Measurements from ENCODE around the gene NCF2.

NCF2 gene

GRCh38 chr1:183568176-183569021, 21.9 kb downstream of the NCF2 start:
- no peak for DNase-seq
- intact Hi-C loops (cut with DNase I): no loop called here

- peak in 1 of 42 donors; percentile 35 for DNase-seq
- intact Hi-C loops (cut with DNase I): no loop called here
Observed at GRCh38 chr1:183567584-183567983, 22.7 kb downstream of the NCF2 start.

GRCh38 chr1:183566026-183566425, 24.2 kb downstream of the NCF2 start:
- intact Hi-C loops (cut with DNase I): no loop called here
- DNase-seq: no peak

- intact Hi-C loops (cut with DNase I): no loop called here
- no peak for DNase-seq
Observed at GRCh38 chr1:183565261-183565660, 25.0 kb downstream of the NCF2 start.

- intact Hi-C loops (cut with DNase I): no loop called here
- DNase-seq: no peak
Observed at GRCh38 chr1:183562701-183563100, 27.6 kb downstream of the NCF2 start.

- no peak for DNase-seq
- intact Hi-C loops (cut with DNase I): no loop called here
Observed at GRCh38 chr1:183559061-183559460, 31.2 kb downstream of the NCF2 start.

- DNase-seq: no peak
- intact Hi-C loops (cut with DNase I): no loop called here
Observed at GRCh38 chr1:183554577-183554976, 35.7 kb downstream of the NCF2 start.

- intact Hi-C loops (cut with DNase I): no loop called here
- no peak for DNase-seq
Observed at GRCh38 chr1:183553764-183554163, 36.5 kb downstream of the NCF2 start.

- no peak for DNase-seq
- intact Hi-C loops (cut with DNase I): no loop called here
Observed at GRCh38 chr1:183553331-183553730, 36.9 kb downstream of the NCF2 start.

- intact Hi-C loops (cut with DNase I): no loop called here
- DNase-seq: no peak
Observed at GRCh38 chr1:183552891-183553290, 37.4 kb downstream of the NCF2 start.

GRCh38 chr1:183552441-183552840, 37.8 kb downstream of the NCF2 start:
- intact Hi-C loops (cut with DNase I): no loop called here
- DNase-seq: no peak

- peak in 3 of 42 donors; percentile 16 to 46 (median 34) for DNase-seq
- intact Hi-C loops (cut with DNase I): no loop called here
Observed at GRCh38 chr1:183551924-183552323, 38.3 kb downstream of the NCF2 start.

- no peak for DNase-seq
- intact Hi-C loops (cut with DNase I): no loop called here
Observed at GRCh38 chr1:183550915-183551314, 39.3 kb downstream of the NCF2 start.

GRCh38 chr1:183548116-183548515, 42.1 kb downstream of the NCF2 start:
- no peak for DNase-seq
- intact Hi-C loops (cut with DNase I): loop anchor here (5.0 to 10.0 kb wide), 2 partner anchors 76 to 273 kb away; partner anchors contain the start of gene SMG7

GRCh38 chr1:183546427-183546826, 43.8 kb downstream of the NCF2 start:
- intact Hi-C loops (cut with DNase I): loop anchor here (5.0 to 10.0 kb wide), 2 partner anchors 74 to 272 kb away; partner anchors contain the start of gene SMG7
- DNase-seq: no peak

GRCh38 chr1:183544598-183545297, 45.5 kb downstream of the NCF2 start:
- no peak for DNase-seq
- intact Hi-C loops (cut with DNase I): loop anchor here (5.0 to 10.0 kb wide), 2 partner anchors 72 to 270 kb away; partner anchors contain the start of gene SMG7

GRCh38 chr1:183543619-183544204, 46.5 kb downstream of the NCF2 start:
- intact Hi-C loops (cut with DNase I): loop anchor here (10.0 kb wide), 1 partner anchor 269 kb away; no protein-coding TSS in a partner anchor
- DNase-seq: peak in 8 of 42 donors; percentile 21 to 62 (median 40)

- intact Hi-C loops (cut with DNase I): no loop called here
- DNase-seq: no peak
Observed at GRCh38 chr1:183537405-183537804, 52.9 kb downstream of the NCF2 start.

- DNase-seq: no peak
- intact Hi-C loops (cut with DNase I): no loop called here
Observed at GRCh38 chr1:183533617-183534174, 56.6 kb downstream of the NCF2 start.

- intact Hi-C loops (cut with DNase I): no loop called here
- no peak for DNase-seq
Observed at GRCh38 chr1:183528577-183528976, 61.7 kb downstream of the NCF2 start.

All from head of caudate nucleus (tissue), 42 donors.